NCI-H2227 (cell line): ENCODE data around the gene RSL1D1.
"Not testable (repeated sequence)": the region's sequence is repeated elsewhere in the genome, so short reads cannot be mapped to it uniquely, and the experiment has no call there.

ENCODE experiments used
- DNase-seq: peaks from one replicate; lab custom pipeline; 2025; ENCODE audit not compliant: unreplicated experiment; lab: John Stamatoyannopoulos, UW

The RSL1D1 gene

DNA sequence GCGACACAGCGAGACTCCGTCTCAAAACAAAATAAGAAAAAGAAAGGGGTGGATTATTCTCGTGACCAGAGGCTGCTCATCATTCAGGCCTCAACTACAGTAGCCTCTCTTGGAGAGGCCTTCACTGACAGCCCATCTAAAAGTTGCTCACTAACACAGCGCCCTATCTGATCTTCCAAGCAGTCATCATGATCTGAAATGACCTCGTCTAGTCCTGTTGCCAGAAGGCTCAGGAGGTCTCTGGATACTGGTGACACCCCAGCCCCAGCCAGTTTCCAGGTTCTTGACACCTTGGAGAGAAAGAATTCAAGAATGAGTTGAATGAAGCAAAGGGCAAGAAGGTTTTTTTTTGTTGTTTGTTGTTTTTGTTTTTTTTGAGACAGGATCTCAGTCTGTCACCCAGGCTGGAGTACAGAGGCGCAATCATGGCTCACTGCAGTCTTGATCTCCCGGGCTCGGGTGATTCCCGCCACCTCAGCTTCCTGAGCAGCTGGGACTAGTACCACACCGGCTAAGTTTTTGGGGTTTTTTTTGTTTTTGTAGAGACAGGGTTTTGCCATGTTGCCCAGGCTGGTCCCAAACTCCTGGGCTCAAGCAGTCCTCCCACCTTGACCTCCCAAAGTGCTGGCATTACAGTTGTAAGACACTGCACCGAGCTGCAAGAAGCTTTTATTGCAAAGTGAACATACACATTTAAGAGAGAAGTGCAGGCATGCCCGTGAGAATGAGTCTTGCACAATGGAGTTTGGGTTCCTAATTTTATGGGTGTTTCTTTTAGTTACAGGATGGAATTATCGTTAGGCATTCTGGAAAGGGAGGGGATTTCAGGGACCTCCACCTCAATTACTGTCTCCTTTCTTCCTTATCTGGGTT lies 51.6 kb downstream of the RSL1D1 start:
- DNase-seq, result no peak

DNA sequence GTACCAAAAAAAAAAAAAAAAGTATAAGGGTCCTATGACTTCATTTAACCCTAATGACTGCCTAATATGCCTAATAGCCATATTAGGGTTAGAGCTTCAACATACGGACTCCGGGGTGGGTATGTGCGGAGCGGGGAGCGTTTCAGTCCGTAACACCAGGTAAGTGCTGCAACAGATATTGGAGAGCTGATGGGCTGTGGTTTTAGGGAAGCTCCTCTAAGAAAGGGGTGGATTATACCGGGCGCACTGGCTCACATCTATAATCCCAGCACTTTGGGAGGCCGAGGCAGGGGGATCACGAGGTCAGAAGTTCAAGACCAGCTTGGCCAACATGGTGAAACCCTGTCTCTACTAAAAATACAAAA lies 52.3 kb downstream of the RSL1D1 start:
- no peak for DNase-seq

DNA sequence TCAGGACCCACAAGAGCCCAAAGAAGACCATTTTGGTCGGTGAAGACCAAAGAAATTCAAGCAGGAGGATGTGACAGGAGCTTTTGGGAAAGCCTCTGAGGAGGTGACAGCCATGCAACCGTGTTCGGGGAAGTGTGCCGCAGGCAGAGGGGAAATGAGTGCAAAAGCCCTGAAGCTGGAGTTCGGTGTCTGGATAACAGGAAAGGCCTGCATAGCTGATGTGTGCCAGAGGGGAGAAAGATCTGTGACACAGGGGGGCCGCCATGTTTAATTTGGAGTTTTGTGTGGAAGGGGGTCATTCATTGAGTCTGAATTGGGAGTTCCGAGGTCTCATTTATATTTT lies 53.4 kb downstream of the RSL1D1 start:
- DNase-seq, result peak; percentile 38

DNA sequence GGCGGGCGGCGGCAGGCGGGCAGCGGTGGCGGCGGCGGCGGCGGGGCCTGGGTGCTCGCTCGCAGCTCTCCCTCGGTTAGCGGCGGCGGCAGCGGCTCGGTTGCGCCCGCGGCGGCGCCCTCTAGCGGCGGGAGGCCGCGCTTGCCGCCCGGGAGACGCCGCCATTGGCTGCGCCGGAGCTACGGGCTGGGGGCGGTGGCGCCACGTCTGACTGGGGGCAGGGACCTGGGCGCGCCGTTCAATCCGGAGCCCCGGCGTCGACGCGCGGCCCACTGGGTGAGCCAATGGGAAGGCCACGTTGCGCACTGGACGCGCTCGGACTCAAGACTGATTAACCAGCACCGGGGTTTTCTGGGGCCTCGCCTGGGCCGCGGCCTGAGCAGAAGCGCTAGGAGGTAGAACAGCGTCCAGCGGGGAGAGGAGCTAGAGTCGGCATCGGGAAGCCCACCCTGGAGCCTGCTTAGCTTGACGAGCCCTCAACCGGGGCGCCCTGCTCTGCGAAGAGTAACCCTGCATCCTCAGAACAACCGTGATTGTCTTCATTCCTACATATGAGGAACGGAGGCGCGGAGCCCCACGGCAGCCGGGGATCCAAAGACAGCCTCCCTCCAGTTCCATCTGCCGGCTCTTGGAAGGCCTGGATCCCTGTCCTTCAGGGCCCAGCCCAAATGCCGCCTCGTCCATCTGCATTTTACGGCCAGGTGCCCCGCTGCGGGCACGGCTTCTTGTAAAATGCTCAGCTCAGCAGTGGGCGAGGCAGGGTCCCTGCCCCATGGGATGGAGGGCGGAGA lies 54.0 kb downstream of the RSL1D1 start, which contains the start of gene ZC3H7A:
TSS of gene ZC3H7A (minus strand) at position 93 of the 791 bp plus-strand sequence. CDS start 14,904 bp downstream, outside the sequence.
- peak; percentile 98 for DNase-seq

DNA sequence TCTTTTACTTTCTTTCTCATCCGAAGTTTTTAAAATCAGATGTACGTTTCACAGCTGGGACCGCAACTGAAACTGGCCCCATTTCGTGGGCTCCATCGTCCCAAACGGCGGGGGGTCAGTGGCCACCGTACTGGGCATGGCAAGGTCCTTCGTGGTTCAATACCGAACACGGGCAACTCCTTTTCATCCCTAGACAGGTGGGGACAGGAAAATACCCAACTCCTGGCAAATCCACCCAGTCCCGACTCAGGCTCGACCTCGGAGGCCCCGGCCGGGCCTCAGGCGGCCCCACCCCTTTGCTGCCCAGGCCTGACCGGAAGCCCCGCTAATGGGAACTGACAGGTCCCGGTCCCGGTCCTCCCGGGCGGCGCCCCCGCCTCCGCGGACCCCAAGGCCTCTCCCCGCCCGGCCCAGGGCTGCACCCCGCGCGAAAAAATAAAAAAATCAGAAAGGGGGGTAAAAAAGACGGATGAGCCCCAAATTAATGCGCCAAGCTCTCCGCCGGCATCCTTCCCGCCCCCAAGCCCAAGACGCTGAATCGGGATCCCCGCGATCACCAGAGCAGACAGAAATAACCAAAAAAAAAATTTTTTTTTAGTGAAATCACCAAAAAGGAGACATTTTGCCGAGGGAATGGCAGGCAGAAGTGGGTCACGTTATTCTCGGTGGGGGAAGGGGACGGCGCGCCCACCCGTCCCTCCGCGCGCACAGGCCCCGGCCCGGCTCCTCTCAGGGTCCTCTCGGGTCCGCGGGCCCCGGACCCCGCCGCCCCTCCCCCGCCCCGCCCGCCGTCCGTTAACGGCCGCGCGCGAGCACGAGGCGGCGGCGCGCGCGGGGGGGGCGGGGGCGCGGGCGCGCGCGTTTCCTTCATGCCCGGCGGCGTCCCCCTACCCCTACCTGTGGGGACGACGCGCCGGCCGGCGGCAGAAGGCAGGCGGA lies 54.8 kb downstream of the RSL1D1 start:
- DNase-seq, result peak; percentile 34

DNA sequence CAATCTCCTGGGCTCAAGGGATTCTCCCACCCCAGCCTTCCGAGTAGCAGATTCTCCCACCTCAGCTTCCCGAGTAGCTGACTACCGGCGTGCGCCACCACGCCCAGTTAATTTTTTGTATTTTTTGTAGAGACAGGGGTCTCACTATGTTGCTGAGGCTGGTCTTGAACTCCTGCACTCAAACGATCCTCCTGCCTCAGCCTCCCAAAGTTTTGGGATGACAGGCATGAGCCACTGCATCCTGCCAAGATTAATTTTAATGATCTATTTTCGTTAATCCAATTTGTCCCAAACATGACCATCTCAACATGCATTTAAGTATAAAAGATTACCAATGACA lies 55.5 kb downstream of the RSL1D1 start:
- no peak for DNase-seq

DNA sequence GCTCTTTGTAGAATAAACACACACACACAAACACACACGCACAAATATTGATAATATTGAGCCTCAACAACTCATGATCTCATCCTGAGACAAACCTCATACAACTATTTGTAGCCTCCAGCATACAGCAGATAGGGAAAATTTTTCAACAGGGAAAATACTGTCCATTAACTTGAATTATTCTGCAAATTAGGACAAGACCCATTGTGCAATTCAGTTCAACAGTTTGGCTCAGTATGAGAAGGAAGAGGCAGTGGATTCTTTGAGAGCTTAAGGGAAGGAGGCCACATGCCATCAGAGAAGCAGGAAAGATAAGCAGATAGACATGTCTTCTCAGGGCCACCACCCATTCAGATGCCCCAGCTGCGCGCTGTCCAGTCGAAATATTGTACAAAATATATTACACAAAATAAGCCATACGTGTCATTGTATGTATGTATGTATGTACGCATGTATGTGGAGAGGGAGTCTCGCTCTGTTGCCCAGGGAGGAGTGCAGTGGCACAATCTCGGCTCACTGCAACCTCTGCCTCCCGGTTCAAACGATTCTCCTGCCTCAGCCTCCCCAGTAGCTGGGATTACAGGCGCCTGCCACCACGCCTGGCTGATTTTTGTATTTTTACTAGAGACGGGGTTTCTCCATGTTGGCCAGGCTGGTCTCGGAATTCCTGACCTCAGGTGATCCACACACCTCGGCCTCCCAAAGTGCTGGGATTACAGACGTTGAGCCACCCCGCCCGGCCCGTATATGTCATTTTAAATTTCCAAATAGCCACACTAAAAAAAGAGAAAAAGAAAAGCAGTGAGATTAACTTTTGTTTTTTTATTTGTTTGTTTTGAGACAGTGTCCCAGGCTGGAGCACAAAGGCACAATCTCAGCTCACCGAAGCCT lies 56.1 kb downstream of the RSL1D1 start:
- DNase-seq, result no peak

DNA sequence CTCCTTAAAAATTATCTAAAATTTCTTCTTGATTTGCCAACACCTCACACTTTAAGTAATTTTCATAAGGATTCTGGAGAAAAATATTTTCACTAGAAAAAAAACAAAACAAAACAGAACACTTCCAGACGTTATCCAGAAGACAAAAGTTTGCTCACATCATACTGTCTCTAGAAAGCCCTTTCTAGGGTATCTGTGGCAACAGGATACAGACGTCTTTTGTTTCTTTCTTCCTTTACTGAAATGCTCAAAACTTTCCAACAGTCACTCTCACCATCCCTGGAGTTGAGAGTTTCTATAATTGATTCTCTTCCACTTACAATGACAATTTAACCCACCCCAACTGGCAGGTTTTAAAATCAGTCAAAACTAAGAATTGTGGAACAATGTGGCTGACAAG lies 56.9 kb downstream of the RSL1D1 start:
- DNase-seq, result no peak

DNA sequence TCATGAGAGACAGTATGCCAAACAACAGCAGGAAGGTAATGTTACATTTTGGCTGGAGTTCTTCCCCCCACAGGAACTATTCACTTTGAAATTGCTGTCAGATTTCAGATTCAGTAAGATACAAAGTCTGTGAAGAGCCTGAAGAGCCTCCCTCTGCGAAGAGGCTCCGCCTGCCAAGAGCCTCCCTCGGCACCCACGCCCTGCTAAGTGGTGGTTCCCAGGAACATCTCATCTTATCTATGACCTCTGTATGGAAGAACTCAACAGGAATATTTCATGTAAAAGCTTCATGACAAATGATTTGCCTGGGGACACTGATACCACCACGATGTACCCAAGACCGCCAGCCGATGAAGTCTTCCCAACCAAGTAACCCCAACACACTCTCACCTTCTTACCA lies 57.5 kb downstream of the RSL1D1 start:
- DNase-seq, result peak; percentile 13

DNA sequence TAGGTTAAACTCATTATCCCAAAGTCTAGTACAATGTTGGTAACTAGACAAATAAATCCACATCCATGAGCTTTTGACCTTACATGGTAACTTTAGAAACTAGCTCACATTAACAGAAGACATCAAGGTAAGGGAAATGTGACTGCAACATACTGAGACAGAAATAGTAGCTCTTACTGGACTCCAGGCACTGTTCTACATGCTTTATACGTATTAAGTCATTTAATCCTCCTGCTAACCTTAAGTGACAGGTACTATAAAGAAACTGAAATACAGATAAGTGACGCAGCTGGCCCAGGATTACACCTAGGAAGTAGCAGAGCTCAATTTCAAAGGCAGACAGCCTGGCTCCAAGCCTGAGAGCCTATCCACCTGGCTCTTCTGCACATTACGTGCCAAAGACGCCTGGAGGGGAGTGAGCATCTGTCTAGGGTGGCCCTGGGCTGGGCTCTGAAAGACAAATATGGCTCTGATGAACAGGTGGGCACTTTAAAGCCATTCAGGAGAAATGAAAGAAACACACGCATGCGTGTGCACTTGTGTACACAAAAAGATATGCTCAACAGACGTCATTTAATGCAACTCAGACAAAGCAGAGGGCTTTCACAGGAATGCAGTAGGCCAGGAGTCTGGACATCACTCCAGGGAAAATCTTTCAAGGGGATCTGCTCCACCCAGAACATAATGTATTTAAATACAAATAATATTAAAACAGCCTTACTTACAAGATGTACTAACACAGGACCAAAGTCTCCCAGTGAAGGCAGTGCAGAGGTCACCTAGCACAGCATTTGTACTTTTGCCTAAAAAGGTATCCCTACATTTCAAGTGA lies 58.7 kb downstream of the RSL1D1 start:
- DNase-seq, result peak; percentile 53

DNA sequence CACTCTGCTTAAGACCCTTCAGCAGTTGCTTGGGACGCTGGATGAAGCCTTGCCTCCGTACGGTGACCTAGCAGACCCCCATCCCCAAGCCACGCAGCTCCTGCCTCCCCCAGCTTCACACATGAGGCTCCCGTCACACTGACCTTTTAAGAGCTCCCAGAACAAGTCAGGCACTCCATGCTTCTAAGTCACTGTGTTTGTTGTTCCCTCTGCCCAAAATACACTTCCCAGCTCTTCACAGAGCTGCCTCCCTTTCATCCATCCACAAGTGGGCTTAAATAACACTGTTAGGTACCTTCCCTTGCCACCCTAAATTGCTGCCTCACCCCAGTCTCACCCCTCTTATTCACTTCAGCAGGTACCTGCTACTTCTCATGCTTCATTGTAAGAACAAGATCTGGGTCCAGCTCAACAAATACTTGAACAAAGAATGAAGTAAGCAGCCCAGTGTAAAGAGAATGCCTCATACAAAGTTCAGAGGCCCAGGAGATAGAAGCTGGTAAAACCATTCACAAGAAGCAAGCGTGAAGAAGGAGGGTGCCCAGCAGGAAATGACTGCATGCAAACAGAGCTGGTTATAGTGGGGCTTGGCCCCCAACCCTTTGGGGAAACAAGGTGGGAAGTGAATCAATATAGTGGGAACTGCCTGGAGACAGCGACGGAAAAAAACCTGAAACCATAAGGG lies 60.1 kb downstream of the RSL1D1 start:
- DNase-seq, result no peak

DNA sequence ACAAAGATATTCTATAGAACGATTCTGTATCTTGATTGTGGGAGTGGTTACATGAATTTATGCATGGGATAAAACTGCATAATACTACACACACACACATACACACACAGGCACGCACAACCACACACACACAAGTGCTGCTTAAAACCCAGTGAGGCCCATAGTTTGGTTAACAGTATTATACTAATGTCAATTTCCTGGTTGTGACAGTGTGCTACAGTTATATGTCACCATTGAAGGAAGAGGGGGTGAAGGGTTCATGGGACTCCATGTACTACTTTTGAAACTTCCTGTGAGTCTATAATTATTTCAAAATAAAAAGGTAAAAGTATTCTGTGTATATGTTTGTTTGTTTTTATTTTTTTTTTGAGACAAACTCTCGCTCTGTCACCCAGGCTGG lies 62.4 kb downstream of the RSL1D1 start:
- DNase-seq, result no peak

DNA sequence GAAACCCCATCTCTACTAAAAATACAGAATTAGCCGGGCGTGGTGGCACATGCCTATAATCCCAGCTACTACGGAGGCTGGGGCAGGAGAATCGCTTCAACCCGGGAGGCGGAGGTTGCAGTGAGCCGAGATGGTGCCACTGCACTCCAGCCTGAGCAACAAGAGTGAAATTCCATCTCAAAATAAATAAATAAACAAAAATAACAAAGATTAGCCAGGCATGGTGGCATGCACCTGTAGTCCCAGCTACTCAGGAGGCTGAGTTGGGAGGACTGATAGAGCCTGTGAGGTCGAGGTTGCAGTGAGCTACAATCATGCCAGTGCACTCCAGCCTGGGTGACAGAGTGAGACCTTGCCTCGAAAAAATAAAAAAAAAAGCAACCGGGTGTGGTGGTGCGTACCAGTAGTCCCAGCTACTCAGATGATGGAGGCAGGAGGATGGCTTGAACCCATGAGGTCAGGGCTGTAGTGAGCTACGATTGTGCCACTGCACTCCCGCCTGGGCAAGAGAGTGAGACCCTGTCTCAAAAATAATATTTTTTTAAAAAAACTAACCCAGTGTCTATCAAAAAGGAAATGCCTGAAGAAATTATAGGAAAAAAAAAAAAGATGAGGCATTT lies 66.3 kb downstream of the RSL1D1 start:
- DNase-seq, result not testable (repeated sequence)

DNA sequence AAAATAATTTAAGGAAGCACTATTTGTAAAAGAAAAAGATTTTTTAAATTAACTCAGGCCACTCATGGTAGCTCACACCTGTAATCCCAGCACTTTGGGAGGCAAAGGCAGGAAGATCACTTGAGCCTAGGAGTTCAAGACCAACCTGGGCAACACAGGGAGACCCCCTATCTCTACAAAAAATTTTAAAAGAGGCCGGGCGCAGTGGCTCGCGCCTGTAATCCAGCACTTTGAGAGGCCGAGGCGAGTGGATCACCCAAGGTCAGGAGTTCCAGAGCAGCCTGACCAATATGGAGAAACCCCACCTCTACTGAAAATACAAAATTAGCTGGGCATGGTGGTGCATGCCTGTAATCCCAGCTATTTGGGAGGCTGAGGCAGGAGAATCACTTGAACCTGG lies 67.0 kb downstream of the RSL1D1 start:
- DNase-seq, result not testable (repeated sequence)

DNA sequence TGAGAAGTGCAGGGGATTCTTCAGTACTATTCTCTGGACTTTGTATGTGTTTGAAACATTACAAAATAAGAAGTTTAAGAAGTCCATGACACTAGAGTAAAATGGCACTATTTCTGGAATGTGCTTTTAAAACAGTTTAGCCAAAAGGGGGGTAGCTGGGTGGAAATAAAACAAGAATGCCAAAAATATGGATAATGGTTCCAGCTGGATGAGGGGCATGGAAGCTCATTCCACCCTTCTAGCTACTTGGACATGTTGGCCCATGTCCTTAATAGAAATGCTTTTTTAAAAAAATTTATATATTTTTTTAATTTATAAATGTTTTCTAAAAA lies 67.3 kb downstream of the RSL1D1 start:
- DNase-seq, result no peak
